Ectodermal cell (in vitro differentiated cells): ENCODE results near the gene SLC25A52.
"Not testable (repeated sequence)": the region's sequence is repeated elsewhere in the genome, so short reads cannot be mapped to it uniquely, and the experiment has no call there.

Experiments
- H3K27ac ChIP-seq: 2 replicates; pipeline ENCODE4 v1.7.0; 2013; ENCODE audit warnings: mild to moderate bottlenecking, low read depth, low read length; ENCODE audit not compliant: insufficient read depth, poor library complexity, severe bottlenecking
- H3K27me3 ChIP-seq: 2 replicates; pipeline ENCODE4 v1.7.0; 2013; ENCODE audit warnings: mild to moderate bottlenecking, low read length; ENCODE audit not compliant: insufficient read depth, control insufficient read depth, poor library complexity, severe bottlenecking
- H3K36me3 ChIP-seq: one replicate; pipeline ENCODE4 v1.7.0; 2013; ENCODE audit warnings: low read length; ENCODE audit not compliant: control insufficient read depth, insufficient read depth
- H3K4me1 ChIP-seq: one replicate; pipeline ENCODE4 v1.7.0; 2013; ENCODE audit warnings: low read length; ENCODE audit not compliant: control insufficient read depth, insufficient read depth
- H3K4me3 ChIP-seq: 2 replicates; pipeline ENCODE4 v1.7.0; 2013; ENCODE audit warnings: low read depth, low read length, control low read depth; ENCODE audit not compliant: insufficient read depth
- H3K9me3 ChIP-seq: 2 replicates; pipeline ENCODE4 v1.7.0; 2013; ENCODE audit warnings: mild to moderate bottlenecking, low read length, moderate library complexity; ENCODE audit not compliant: control insufficient read depth
- WGBS, 2 experiments: methylation state at CpG; one replicate each; pipeline ENCODE4 v1.1.7; 2013; ENCODE audit warnings: missing lambda C conversion rate in 2 of 2; 5-methylcytosine and 5-hydroxymethylcytosine counted together

The SLC25A52 gene

GRCh38 chr18:31743600-31743999, 17.1 kb downstream of the SLC25A52 start:
- WGBS, 2 experiments, result 95% methylated on average over 5 of the region's 5 CpGs
- H3K27me3 ChIP-seq, H3K4me3 ChIP-seq, H3K9me3 ChIP-seq, H3K4me1 ChIP-seq, H3K27ac ChIP-seq, H3K36me3 ChIP-seq: not testable (repeated sequence)

- Histone ChIP-seq H3K4me3 (no peak overlapping the region), H3K36me3 (no peaks in the 10 kb centered on the region), H3K27ac (no peak overlapping the region), H3K9me3 (peaks cover 3% of the 10 kb centered on the region), H3K27me3 (no peaks in the 10 kb centered on the region), H3K4me1 (no peaks in the 10 kb centered on the region)
- 62 to 67% methylated on average over 3 of the region's 4 CpGs for WGBS, 2 experiments
These were observed 19.5 kb downstream of the SLC25A52 start for GRCh38 chr18:31741097-31741735.

- H3K27ac ChIP-seq, result no peak overlapping the region
- no peaks in the 10 kb centered on the region for H3K4me1 ChIP-seq
- no peaks in the 10 kb centered on the region for H3K36me3 ChIP-seq
- peaks cover 3% of the 10 kb centered on the region for H3K9me3 ChIP-seq
- H3K27me3 ChIP-seq, result no peaks in the 10 kb centered on the region
- WGBS, 2 experiments, result 88 to 91% methylated on average over 9 of the region's 9 CpGs
- H3K4me3 ChIP-seq, result no peak overlapping the region
These were observed 20.5 kb downstream of the SLC25A52 start for GRCh38 chr18:31740180-31740579.

DNA sequence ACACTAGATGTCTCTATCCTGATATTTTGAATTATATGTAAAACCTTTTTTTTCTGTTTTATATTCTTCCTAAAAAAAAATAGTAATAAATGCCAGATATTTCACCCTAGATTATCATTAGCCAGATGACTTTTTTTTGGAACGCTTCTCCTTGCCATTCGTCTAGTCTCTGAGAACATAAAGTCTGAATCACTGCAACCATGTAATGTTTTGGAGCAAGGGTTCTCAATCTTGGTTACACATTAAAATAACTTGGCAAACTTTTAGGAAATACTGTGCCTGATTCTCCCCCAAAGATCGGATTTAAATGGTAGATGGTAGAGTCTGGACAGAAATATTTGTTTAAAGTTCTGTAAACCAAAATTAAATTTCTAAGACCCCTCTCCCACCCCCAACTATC, 21.0 kb downstream of the SLC25A52 start:
- 89 to 94% methylated on average over 2 to 3 of the region's 3 CpGs for whole genome bisulfite sequencing, 2 experiments
- Histone ChIP-seq H3K4me3 (no peak overlapping the region), H3K36me3 (no peaks in the 10 kb centered on the region)

GRCh38 chr18:31738460-31739407, 21.9 kb downstream of the SLC25A52 start:
- no peaks in the 10 kb centered on the region for H3K36me3 ChIP-seq
- 92 to 96% methylated on average over 10 to 11 of the region's 11 CpGs for WGBS, 2 experiments
- H3K9me3 ChIP-seq, result peaks cover 3% of the 10 kb centered on the region
- no peak overlapping the region for H3K4me3 ChIP-seq
- no peaks in the 10 kb centered on the region for H3K27me3 ChIP-seq
- no peak overlapping the region for H3K27ac ChIP-seq
- no peaks in the 10 kb centered on the region for H3K4me1 ChIP-seq

More for the DNA sequence above, 21.0 kb downstream of the SLC25A52 start:
- Histone ChIP-seq H3K4me1 (no peaks in the 10 kb centered on the region), H3K27me3 (no peaks in the 10 kb centered on the region), H3K27ac (no peak overlapping the region), H3K9me3 (peaks cover 3% of the 10 kb centered on the region)

DNA sequence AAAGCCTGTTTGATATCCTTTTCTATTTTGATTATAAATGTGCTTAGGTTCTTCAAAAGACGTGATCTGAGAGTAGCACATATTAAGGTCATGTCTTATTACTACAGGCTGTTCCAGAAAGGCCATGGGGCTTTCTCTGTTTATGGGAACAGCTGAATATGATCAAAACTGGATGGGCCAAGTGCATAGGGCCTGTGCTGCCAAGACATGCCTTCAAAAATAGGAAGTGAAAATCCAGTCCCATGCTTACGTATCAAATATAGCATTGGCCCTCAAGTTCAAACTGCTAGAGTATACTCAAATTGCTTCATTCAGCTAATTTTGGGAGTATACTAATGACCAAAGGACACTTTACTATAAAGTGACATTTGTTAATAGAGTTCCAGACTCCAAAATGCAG, 24.1 kb downstream of the SLC25A52 start:
- no peaks in the 10 kb centered on the region for H3K4me1 ChIP-seq
- no peaks in the 10 kb centered on the region for H3K27me3 ChIP-seq
- H3K36me3 ChIP-seq, result no peaks in the 10 kb centered on the region
- H3K4me3 ChIP-seq, result no peak overlapping the region
- H3K9me3 ChIP-seq, result no peaks in the 10 kb centered on the region
- WGBS, 2 experiments, result 93 to 95% methylated on average over 2 of the region's 2 CpGs
- H3K27ac ChIP-seq, result no peak overlapping the region

- Histone ChIP-seq H3K4me3 (no peak overlapping the region), H3K36me3 (no peaks in the 10 kb centered on the region), H3K27me3 (no peaks in the 10 kb centered on the region), H3K4me1 (no peaks in the 10 kb centered on the region), H3K27ac (no peak overlapping the region), H3K9me3 (no peaks in the 10 kb centered on the region)
- WGBS, 2 experiments, result 49 to 65% methylated on average over 2 of the region's 3 CpGs
These were observed 29.1 kb downstream of the SLC25A52 start for GRCh38 chr18:31731628-31732027.

- H3K27me3 ChIP-seq, H3K36me3 ChIP-seq, H3K4me3 ChIP-seq, H3K9me3 ChIP-seq, H3K27ac ChIP-seq, H3K4me1 ChIP-seq: not testable (repeated sequence)
- WGBS, 2 experiments, result 96 to 100% methylated on average over 1 to 2 of the region's 2 CpGs
These were observed 31.5 kb downstream of the SLC25A52 start for GRCh38 chr18:31729196-31729595.

- H3K27ac ChIP-seq, result no peak overlapping the region
- H3K27me3 ChIP-seq, result no peaks in the 10 kb centered on the region
- 94 to 96% methylated on average over 43 of the region's 43 CpGs for WGBS, 2 experiments
- H3K36me3 ChIP-seq, result no peaks in the 10 kb centered on the region
- H3K4me1 ChIP-seq, result no peaks in the 10 kb centered on the region
- no peaks in the 10 kb centered on the region for H3K9me3 ChIP-seq
- no peak overlapping the region for H3K4me3 ChIP-seq
These were observed 36.5 kb downstream of the SLC25A52 start for GRCh38 chr18:31723990-31724711.

DNA sequence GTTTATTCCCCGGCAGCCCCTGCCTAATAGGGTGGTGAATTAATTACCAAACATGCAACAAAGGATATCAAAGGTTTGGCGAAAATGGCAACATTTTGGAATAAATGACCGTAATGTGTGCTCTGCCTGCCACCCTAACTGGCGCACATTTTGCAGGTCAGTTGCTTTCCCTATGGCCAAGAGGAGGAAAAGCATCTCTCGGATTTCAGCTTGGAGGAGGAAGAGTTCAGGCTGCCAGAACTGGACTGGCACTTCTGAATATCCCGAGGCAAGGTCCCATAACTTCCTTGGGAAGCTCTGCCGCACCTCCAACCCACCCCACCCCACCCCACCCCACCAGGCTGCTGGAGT, 37.1 kb downstream of the SLC25A52 start:
- Histone ChIP-seq H3K4me1 (no peaks in the 10 kb centered on the region), H3K27me3 (no peaks in the 10 kb centered on the region), H3K36me3 (no peaks in the 10 kb centered on the region), H3K4me3 (no peak overlapping the region), H3K27ac (no peak overlapping the region), H3K9me3 (no peaks in the 10 kb centered on the region)
- WGBS, 2 experiments, result 93 to 94% methylated on average over 6 to 7 of the region's 7 CpGs
